Endothelial cell (in vitro differentiated cells): ENCODE measurements around the gene UVRAG. TPM values are rescaled to one million over a fixed set of nuclear protein-coding genes. Genes with fewer than 3 reads are reported as not detected.

Experiments
- DNase-seq: peaks from one replicate; pipeline ENCODE4 v3.0.0; 2021; ENCODE audit warnings: low spot score
- H3K27ac Mint-ChIP-seq: one replicate; pipeline ENCODE4 v1.8.0; 2021; ENCODE audit warnings: mixed read lengths, inconsistent platforms; ENCODE audit not compliant: unreplicated experiment
- H3K27me3 Mint-ChIP-seq: one replicate; pipeline ENCODE4 v1.8.0; 2021; ENCODE audit warnings: mild to moderate bottlenecking, moderate library complexity, mixed read lengths, inconsistent platforms; ENCODE audit not compliant: unreplicated experiment
- H3K36me3 Mint-ChIP-seq: one replicate; pipeline ENCODE4 v1.8.0; 2021; ENCODE audit warnings: mild to moderate bottlenecking, low read depth, mixed read lengths, inconsistent platforms; ENCODE audit not compliant: unreplicated experiment
- H3K4me1 Mint-ChIP-seq: one replicate; pipeline ENCODE4 v1.8.0; 2021; ENCODE audit warnings: mild to moderate bottlenecking, mixed read lengths, inconsistent platforms; ENCODE audit not compliant: unreplicated experiment
- H3K4me3 Mint-ChIP-seq: one replicate; pipeline ENCODE4 v1.8.0; 2021; ENCODE audit warnings: mild to moderate bottlenecking, mixed read lengths, inconsistent platforms; ENCODE audit not compliant: unreplicated experiment
- H3K9me3 Mint-ChIP-seq: one replicate; pipeline ENCODE4 v1.8.0; 2021; ENCODE audit warnings: mixed read lengths, inconsistent platforms; ENCODE audit not compliant: unreplicated experiment
- total RNA-seq: library from RNA; stranded (reverse); fragmentation: NEBNext Ultra II Directional; extraction: Animal tissue kit (Norgen Biotek cat#: 25700); gene quantifications from one replicate; pipeline ENCODE4 v1.2.1, GENCODE V29; 2021; ENCODE audit not compliant: unreplicated experiment
- TF ChIP-seq, protein P1 (sequence below): fragments of 200-600 bp; sonication (generic); IDR thresholded peaks from one replicate; pipeline ENCODE4 v1.5.0; 2021; ENCODE audit warnings: antibody characterized with exemption; ENCODE audit not compliant: unreplicated experiment

Gene UVRAG
- total RNA-seq, 1 donor from 2014 or later, result 25.0 TPM

DNA sequence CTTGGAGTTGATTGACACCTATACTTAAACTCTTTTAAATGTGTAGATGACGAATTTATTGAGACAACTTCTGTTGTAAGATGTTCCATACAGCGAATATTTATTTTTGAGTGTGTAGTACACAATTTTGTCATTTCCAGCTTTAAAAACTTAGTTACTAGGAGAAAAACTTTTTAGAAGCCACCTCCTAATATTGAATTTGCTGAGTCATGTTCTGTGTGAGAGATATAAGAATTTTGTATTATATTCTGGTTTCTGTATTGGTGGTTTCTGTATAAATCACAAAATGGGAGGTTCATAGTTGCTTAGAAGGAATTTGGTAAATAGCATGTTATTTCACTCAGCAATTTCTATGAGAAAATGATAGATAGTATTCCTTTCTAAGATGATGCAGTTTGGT, 220.0 kb downstream of the UVRAG start:
- no peaks in the 10 kb centered on the region for H3K9me3 Mint-ChIP-seq
- no peak overlapping the region for H3K4me3 Mint-ChIP-seq
- peaks cover 5% of the 10 kb centered on the region for H3K27me3 Mint-ChIP-seq
- H3K27ac Mint-ChIP-seq, result no peak overlapping the region
- DNase-seq, result no peak
- no peaks in the 10 kb centered on the region for H3K36me3 Mint-ChIP-seq
- TF ChIP-seq, protein P1, sequence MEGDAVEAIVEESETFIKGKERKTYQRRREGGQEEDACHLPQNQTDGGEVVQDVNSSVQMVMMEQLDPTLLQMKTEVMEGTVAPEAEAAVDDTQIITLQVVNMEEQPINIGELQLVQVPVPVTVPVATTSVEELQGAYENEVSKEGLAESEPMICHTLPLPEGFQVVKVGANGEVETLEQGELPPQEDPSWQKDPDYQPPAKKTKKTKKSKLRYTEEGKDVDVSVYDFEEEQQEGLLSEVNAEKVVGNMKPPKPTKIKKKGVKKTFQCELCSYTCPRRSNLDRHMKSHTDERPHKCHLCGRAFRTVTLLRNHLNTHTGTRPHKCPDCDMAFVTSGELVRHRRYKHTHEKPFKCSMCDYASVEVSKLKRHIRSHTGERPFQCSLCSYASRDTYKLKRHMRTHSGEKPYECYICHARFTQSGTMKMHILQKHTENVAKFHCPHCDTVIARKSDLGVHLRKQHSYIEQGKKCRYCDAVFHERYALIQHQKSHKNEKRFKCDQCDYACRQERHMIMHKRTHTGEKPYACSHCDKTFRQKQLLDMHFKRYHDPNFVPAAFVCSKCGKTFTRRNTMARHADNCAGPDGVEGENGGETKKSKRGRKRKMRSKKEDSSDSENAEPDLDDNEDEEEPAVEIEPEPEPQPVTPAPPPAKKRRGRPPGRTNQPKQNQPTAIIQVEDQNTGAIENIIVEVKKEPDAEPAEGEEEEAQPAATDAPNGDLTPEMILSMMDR, result no peak
- peaks cover 9% of the 10 kb centered on the region for H3K4me1 Mint-ChIP-seq

DNA sequence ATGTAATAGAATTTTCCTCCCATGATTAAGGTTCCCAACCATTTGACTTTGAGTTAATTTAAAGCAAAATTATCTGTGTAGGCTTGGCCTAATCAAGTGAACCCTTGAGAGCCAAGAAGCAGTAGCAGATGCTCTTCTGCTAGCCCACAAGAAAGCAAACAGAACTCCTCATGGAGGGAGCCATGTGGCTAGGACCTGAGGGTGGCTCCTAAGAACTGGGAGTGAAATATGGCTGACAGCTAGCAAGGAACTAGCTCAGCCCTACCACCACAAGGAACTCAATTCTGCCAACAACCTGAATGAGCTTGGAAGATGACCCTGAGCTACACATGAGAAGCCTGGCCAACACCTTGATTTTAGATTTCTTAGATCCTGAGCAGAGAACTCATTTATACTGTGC, 223.6 kb downstream of the UVRAG start:
- Mint-ChIP-seq H3K9me3 (no peaks in the 10 kb centered on the region), H3K36me3 (no peaks in the 10 kb centered on the region), H3K27ac (no peak overlapping the region), H3K4me1 (no peaks in the 10 kb centered on the region), H3K27me3 (peaks cover 1% of the 10 kb centered on the region), H3K4me3 (no peak overlapping the region)
- TF ChIP-seq, protein P1, result no peak
- no peak for DNase-seq

DNA sequence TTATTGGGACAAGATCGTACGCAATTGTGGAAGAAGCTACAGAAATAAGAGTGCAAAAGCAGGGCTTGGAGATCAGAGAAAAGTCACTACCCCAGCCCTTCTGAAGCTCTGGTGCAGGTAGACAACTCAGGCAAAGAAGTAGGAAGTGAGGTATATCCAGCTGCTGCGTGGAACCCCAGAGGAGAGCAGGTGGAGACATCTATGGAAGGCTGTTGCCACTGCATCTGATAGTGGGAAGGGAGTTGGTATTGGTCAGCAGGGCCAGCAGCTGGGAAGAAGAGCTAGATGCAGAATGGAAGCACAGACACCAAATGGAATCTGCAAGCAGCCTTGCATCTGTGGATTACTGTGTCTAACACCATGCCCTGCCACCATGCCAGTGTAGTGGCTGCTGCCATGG, 226.2 kb downstream of the UVRAG start:
- H3K9me3 Mint-ChIP-seq, result no peaks in the 10 kb centered on the region

DNA sequence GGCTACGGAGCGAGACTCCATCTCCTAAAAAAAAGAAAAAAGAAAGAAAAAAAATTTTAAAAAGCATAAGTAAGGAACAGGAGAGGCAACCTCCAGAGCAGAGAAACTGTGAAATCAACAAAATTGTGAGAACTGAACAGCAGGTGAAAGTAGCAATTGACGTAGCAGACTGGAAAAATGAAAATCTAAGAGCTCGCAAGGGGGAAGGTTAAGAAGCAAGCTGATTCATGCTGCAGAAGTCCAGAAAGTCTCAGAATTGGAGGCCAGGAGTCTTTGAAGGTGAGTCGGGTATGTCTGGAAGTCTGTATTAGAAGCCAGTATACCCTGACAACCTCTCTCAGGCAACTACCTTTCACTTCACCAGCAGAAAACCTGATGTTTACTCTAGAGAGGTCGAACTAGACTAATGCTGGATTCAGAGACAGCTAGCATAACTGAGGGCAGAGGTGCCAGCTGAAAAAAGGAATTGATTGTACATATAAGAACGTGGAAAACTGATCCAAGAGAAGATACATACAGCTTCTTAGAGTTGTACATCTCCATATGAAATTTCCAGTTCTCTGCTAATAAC, 229.8 kb downstream of the UVRAG start:
- Mint-ChIP-seq H3K36me3 (peaks cover 15% of the 10 kb centered on the region), H3K27me3 (no peaks in the 10 kb centered on the region), H3K27ac (no peak overlapping the region), H3K4me3 (no peak overlapping the region), H3K9me3 (peaks cover 4% of the 10 kb centered on the region), H3K4me1 (no peaks in the 10 kb centered on the region)
- TF ChIP-seq, protein P1, result no peak
- no peak for DNase-seq

More for the DNA sequence above, 226.2 kb downstream of the UVRAG start:
- Mint-ChIP-seq H3K27ac (no peak overlapping the region), H3K4me3 (no peak overlapping the region), H3K27me3 (no peaks in the 10 kb centered on the region), H3K4me1 (no peaks in the 10 kb centered on the region), H3K36me3 (peaks cover 2% of the 10 kb centered on the region)
- DNase-seq, result no peak
- TF ChIP-seq, protein P1, result no peak

DNA sequence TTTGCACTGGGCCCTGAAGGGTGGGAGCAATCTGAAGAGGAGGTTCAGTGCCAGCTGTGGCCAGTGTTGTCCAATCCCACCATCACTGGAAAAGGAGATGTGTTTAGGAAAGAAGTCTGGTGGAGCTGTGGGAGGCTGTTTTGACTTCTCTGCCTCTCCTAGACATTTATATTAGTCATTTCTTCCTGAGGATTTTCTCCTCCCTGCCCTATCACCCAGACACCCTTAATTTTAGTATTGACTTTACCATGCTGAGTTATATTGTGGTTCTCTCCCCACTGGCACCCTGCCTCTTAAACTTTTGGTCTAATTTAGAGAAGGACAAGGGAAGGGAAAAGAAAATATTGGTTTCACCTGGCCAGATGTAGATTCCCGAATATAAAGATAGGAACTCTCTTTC, 232.2 kb downstream of the UVRAG start:
- H3K36me3 Mint-ChIP-seq, result peaks cover 20% of the 10 kb centered on the region
- H3K4me3 Mint-ChIP-seq, result no peak overlapping the region
- H3K9me3 Mint-ChIP-seq, result peaks cover 4% of the 10 kb centered on the region
- peaks cover 3% of the 10 kb centered on the region for H3K4me1 Mint-ChIP-seq
- TF ChIP-seq, protein P1, result no peak
- no peaks in the 10 kb centered on the region for H3K27me3 Mint-ChIP-seq
- no peak for DNase-seq
- H3K27ac Mint-ChIP-seq, result no peak overlapping the region
